HUDEP-2 (cell line): ENCODE measurements around the gene SEMA3G.

Source experiments
- DNase-seq, 76 experiments: peaks; one replicate each; lab custom pipeline; 2025; ENCODE audit not compliant: unreplicated experiment in 76 of 76; lab: John Stamatoyannopoulos, UW

The SEMA3G gene

DNA sequence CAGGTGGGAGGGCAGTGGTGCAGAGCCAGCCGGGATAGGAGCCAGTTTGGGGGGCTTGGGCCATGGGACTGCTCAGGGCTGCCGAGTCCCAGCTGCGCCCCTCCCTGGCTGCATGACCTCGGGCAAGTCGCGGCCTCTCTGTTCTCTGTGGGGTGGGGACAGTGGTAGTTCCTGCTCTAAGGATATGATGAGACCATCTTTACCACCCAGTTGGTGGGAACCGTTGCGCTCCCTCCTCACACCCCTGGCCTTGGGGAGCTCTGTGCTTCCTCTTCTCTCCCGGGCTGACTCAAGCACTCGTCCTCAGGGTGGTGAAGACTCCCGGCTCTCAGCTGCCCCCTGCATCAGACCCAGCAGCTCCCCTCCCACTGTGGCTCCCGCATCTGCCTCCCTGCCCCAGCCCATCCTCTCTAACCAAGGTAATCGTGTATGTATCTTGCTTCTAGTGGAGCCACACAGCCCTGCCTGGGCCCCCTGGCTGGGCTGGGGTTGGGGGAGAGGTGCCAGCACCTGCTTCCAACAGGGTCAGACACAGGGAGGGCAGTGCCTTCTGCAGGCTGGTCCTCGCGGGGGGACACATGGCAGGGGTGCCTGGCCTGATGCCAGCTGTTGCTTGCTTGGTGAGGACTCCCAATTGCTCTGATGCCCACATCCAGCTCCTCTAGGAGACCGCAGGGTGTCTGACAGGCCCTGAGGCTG, 35.1 kb upstream of the SEMA3G start:
- DNase-seq = no peak

GRCh38 chr3:52479037-52479876, 34.4 kb upstream of the SEMA3G start:
- DNase-seq = no peak

GRCh38 chr3:52477796-52478095, 32.8 kb upstream of the SEMA3G start:
- DNase-seq = no peak

GRCh38 chr3:52477076-52477795, 32.3 kb upstream of the SEMA3G start:
- no peak for DNase-seq

DNA sequence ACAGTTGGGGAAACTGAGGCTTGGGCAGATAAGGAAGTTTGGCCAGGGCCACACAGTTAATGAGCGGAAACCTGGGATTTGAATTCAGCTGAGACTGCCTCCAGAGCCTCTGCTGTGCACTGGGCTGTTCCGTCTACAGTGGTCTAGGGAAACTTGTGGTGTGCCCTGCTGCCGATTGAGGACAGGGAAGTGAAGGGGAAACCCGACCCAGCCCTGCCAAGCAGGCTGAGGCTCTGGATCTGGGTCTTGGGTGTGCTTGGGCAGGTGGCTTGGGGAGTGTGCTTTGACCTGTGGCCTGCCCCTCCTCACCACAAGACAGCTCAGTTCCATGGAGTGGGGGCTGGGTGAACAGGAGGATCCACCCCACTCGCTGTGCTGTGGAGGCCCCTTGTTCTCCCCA, 28.1 kb upstream of the SEMA3G start:
- no peak for DNase-seq

GRCh38 chr3:52472239-52473000, 27.5 kb upstream of the SEMA3G start:
- no peak for DNase-seq

DNA sequence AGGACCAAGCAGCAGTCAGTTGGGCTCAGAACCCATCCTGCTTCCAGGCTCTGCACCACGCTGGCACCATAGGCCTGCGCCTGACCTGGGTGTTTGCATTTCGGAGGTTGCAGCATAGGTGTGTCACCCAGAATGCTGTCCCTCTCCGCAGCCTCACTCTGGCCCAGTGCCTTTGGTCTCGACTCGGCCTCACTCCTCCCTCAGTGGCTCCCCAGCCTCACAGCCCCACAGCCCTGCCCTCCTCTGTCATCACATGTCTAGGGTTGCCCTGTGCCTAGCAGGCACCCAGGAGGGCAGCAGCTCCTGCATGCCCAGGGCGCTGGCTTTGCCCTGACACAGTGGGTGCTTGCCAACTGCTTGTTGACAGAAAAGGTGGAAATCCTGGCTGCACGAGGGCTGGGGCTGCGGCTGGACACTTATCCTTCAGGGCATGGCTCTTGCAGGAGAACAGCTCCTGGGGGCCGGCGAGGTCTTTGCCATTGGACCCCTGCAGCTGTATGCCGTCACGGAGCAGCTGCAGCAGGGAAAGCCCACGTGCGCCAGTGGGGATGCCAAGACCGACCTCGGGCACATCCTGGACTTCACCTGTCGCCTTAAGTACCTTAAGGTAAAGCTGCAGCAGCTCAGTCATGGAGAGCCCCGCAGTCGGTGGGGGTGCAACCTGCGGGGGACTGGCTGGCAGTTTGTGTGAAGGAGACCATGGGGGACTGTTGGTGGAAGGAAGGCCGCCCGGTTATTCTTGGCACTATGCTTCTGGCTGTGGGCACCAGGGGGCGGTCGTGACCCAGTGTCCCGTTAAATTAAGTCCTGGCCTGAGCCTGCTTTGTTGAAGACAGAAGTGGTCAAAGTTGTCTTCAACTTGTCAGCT, 26.7 kb upstream of the SEMA3G start:
- DNase-seq = peak in 43 of 76 experiments; percentile 6 to 48 (median 22)

DNA sequence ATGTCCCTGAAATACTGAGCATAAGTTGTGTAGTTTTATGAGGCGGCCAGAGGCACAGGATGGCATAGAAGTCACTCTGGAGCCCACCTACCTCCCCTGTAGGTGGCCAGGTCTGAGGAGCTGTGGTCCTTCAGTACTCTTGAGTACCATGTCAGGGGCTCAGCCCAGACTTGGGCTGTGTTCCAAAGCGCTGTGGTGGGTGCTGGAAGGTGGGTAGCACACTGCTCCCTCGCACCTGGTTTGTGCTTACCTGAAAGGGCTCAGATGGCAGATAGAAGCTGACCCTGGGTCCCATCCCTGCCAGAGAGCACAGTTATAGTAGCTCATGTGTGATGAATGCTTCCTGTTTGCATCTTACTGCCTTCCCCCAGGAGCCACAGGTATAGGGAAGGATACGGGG, 26.0 kb upstream of the SEMA3G start:
- DNase-seq = no peak

- no peak for DNase-seq
Observed at GRCh38 chr3:52469001-52469400, 24.1 kb upstream of the SEMA3G start.

- no peak for DNase-seq
Observed at GRCh38 chr3:52468336-52468735, 23.4 kb upstream of the SEMA3G start.

DNA sequence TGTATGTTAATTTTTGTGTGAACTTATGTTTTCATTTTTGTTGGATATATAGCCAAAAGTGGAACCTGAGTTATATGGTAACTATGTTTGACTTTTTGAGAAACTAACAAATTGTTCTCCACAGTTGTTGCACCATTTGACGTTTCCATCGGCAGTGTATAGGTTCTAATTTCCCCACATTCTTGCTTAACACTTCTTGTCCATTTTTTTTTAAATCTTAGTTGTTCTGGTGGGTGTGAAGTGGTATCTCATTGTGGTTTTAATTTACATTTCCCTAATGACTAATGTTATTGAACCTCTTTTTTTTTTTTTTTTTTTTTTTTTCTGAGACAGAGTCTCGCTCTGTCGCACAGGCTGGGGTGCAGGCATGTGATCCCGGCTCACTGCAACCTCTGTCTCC, 18.5 kb upstream of the SEMA3G start:
- DNase-seq = no peak

DNA sequence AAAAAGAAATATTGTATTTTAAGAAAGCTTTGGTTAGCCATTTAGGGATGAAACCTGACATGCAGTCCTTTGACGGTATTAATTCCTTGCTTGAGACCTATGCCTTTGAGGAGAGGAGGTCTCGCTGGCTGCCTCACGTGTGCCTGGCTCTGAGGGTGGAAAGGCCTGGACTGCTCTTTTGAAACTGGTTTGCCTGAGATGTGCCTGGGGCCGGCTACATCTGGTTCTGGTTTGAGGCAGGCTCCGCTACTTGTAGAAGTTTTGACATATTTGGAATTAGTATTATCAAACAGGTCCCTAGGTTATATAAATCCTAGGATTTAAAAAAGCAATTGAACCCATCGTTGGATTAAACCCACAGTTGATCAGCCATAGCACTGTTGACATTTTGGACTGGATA, 17.0 kb upstream of the SEMA3G start:
- DNase-seq = no peak

GRCh38 chr3:52458770-52459545, 14.1 kb upstream of the SEMA3G start:
- DNase-seq = no peak

DNA sequence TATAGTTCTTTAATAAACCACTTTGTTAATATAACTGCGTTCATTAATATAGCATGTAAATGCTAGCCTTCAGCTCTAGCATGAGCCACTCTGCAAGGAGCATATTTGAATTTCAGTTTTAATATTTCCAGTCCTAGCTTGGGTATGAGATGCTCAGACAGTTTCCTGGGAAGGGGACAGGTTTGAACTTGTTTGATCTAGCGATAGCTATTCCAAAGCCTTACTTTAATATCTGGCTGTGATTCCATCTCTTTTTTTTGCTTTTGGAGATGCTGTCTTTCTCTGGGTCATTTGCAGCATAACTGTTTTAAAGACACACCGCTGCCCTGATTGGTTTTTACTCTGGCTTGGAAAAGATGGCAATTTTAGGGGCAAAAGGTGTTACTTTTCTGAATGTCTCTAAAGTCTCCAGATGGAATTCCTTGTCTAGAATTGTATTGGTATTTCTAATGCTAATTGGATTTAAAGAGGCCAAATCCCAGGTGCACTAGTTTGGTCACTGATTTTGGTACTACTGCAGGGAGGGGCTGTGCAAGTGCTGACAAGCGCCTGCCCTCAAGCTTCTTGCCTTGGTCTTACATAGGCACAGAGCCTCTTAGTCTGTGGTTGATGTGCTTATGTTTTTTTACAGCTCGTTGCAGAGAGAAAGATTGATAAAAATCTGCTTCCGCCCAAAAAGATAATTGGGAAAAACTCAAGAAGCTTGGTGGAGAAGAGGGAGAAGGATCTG, 13.3 kb upstream of the SEMA3G start:
- DNase-seq = no peak

DNA sequence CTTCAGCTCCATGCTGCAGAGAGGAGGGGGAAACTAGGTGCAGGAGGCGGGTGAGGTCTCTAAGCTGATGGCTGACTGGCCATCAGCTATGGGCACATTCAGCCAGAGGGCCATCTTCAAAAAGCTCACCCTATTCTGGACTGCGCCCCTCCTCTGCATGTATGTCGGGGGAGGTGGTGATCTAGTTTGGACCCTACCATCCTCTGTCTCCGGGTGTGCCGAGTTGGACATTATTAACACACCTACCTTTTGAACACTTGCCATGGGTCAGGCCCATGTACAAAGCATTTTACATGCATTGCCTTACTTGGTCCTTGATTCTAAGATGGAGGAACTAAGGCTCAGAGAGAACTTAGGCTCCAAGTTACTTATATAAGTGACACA, 11.9 kb upstream of the SEMA3G start:
- no peak for DNase-seq

GRCh38 chr3:52456169-52456799, 11.4 kb upstream of the SEMA3G start:
- DNase-seq = peak in 7 of 76 experiments; percentile 6 to 18 (median 11)

DNA sequence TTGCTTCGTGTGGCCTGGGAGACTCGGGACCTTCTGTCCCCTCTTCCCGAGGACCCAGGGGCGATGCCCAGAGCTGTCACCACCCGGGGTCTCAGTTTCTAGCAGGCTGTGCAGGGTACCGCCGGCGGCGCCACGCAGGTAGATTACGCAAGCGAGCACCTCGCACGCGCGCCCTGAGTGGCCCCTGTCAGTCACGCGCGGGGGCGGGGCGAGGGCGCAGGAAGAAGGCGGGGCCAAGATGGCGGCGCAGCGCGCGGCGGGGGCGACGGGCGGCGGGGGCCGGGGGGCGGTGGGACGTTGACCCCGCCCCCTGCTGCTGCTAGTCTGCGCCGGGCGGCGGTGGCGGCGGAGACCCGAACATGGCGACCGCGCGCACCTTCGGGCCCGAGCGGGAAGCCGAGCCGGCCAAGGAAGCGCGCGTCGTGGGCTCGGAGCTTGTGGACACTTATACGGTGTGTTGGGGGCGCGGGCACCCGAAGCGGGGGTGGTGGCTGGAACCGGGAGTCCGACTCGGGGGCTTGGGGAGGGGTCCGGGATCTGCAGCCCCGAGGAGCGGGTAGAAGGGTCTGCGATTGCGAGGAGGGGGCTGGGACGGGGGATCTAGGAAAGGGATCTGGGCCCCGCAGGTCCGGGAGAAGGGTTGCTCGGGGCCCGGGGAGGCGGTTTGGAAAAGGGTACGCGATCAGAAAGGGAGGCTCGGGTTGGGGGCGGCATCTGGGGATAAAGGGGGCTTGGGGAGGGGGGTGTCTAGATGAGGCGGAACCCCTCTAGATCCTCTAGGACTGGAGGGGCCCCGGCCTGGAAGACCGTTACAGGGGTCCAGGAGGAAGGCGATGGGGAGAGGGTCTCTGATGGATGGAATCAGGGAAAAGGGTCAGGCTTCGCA, 10.6 kb upstream of the SEMA3G start, which contains the start of gene NISCH:
NISCH (plus strand) TSS at position 322 of the 886 bp plus-strand sequence; CDS start at position 360, 38 bp downstream.
- peak in 73 of 76 experiments; percentile 16 to 92 (median 76) for DNase-seq
